Subcutaneous adipose tissue (tissue), 4 donors: Measurements from ENCODE around the gene RING1. TPM values are rescaled to one million over a fixed set of nuclear protein-coding genes. Genes with fewer than 3 reads are reported as not detected.

ENCODE experiments used
- CTCF ChIP-seq: fragments of 450-650 bp; IDR thresholded peaks from one replicate; pipeline ENCODE4 v1.5.1; 2016; ENCODE audit warnings: low read depth, mild to moderate bottlenecking, control low read depth, antibody characterized with exemption, moderate library complexity
- total RNA-seq, 4 donors: library from RNA; depleted of rRNA; stranded (reverse); fragments of >200 nt; gene quantifications; one replicate each; pipeline ENCODE4 v1.1.0, GENCODE V29; 2016

The RING1 gene
- total RNA-seq, 4 donors from 2014 or later = 7.3 to 19.0 (median 10.5) TPM

GRCh38 chr6:33181141-33181540, 27.2 kb upstream of the RING1 start:
- no peak for TF ChIP-seq CTCF

- TF ChIP-seq CTCF = no peak
Measured at GRCh38 chr6:33183071-33183683, 25.1 kb upstream of the RING1 start.

- TF ChIP-seq CTCF = no peak
Measured at GRCh38 chr6:33185190-33185589, 23.1 kb upstream of the RING1 start.

- TF ChIP-seq CTCF = no peak
Measured at GRCh38 chr6:33185654-33186187, 22.6 kb upstream of the RING1 start.

- no peak for TF ChIP-seq CTCF
Measured at GRCh38 chr6:33187809-33188208, 20.5 kb upstream of the RING1 start.

GRCh38 chr6:33189164-33189563, 19.1 kb upstream of the RING1 start:
- no peak for TF ChIP-seq CTCF

DNA sequence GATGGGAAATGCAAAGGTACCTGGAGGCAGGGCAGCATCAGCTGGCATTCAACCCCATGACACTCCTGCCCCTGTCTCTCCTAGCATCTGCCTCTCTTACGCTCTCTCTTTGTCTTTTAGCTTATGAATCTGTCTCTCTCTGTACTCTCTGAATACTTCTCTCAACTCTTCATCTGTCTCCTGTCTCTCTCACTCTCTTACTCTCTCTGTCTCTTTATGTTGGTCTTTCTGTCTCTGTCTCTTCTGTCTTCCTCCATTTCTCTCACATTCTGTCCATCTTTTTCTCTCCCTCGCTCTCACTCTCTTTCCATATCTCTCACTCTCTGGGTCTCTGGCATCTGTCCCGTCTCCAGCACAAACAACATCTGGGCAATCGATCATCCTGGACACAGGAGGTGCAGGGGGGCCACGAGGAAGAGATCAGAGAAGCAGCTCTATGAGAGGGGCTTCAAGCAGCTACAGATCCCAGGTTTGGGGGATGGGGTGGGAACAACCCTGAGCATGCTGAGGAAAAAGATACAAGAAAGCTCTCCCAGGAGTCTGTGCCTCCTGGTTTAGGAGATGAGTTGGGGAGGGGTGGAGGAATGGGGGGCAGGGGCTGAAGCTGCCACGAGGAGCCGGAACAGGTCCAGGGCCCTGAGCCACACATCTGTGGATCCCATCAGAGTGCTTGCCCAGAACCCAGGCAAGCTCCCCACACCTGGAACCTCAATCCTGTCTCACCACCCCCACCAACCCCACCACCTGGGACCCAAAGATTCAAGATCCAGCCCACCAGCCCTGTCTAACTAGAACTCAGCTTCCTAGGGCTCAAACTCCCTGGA, 18.5 kb upstream of the RING1 start:
- TF ChIP-seq CTCF = no peak
